ENCODE data around the gene MTUS2. TPM values are rescaled to one million over a fixed set of nuclear protein-coding genes. Genes with fewer than 3 reads are reported as not detected.
A peak's percentile ranks its signal among the peaks of the same experiment; 100 is the strongest.

MTUS2 gene
- total and polyA plus RNA-seq, 9 of the 15 experiments (the other 6 are each of a cell fraction or from before 2014, with no cell fraction given): 0.01 to 0.28 (median 0.06) TPM; not detected in 1

DNA sequence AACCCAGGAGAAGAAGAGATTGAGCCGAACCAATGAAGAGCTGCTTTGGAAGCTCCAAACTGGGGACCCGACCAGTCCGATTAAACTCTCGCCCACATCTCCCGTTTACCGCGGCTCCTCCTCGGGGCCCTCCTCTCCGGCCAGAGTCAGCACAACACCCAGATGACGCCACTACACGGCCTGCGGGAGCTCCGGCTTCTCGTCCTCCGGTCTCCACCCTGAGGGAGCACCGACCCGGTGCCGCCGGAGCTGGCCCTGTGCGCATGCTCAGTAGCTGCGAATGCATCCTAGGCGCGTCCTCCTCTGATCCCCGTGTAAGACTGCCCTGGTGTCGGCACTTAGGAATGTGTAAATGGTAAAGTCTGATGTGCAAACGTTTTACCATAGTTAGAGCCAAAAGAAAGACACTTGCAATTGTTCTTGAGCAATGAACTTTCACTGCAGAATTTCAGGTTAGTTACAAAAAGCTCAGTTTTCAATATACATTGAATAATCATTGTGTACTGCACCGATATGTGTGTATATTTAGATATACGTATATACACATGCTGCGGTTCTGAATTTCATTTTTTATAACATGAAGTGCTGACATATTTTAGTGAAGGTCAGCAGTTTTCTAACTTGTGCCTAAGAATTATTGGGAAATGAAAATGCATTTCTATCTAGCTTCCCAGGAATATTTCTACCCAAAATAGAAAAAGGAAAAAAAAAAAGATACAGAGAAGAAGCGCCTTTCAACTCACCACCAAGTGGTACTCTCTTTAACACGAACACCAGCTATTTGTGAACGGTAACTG, 683.1 kb downstream of the MTUS2 start:
- peak; percentile 65 to 72 for TF ChIP-seq NRF1 (conservative IDR thresholded peaks at IDR 0.05 in 1 of 2, IDR thresholded peaks at IDR 0.05 in 1 of 2)
- TF ChIP-seq ZSCAN29 (IDR thresholded peaks at IDR 0.05): no peak
- peak; percentile 13; the same call in 1 of the 2 replicates for TF ChIP-seq ZNF316 (IDR thresholded peaks at IDR 0.05)
- TF ChIP-seq, protein P1, sequence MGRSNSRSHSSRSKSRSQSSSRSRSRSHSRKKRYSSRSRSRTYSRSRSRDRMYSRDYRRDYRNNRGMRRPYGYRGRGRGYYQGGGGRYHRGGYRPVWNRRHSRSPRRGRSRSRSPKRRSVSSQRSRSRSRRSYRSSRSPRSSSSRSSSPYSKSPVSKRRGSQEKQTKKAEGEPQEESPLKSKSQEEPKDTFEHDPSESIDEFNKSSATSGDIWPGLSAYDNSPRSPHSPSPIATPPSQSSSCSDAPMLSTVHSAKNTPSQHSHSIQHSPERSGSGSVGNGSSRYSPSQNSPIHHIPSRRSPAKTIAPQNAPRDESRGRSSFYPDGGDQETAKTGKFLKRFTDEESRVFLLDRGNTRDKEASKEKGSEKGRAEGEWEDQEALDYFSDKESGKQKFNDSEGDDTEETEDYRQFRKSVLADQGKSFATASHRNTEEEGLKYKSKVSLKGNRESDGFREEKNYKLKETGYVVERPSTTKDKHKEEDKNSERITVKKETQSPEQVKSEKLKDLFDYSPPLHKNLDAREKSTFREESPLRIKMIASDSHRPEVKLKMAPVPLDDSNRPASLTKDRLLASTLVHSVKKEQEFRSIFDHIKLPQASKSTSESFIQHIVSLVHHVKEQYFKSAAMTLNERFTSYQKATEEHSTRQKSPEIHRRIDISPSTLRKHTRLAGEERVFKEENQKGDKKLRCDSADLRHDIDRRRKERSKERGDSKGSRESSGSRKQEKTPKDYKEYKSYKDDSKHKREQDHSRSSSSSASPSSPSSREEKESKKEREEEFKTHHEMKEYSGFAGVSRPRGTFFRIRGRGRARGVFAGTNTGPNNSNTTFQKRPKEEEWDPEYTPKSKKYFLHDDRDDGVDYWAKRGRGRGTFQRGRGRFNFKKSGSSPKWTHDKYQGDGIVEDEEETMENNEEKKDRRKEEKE (IDR thresholded peaks at IDR 0.05; ENCODE audit: borderline replicate concordance in 1 of 2, control insufficient read depth in 1 of 2, low read depth in 2 of 2, low read length in 1 of 2): no peak
- Histone ChIP-seq H2AFZ (ENCODE audit: low read depth, low read length) (no peak overlapping the region), H3K4me3 (no peak overlapping the region), H3K9me1 (ENCODE audit: control insufficient read depth, insufficient read depth, low read length) (no peaks in the 10 kb centered on the region), H3K27ac (ENCODE audit: extremely low read depth, low read depth, low read length) (no peak overlapping the region), H3K36me3 (ENCODE audit: control insufficient read depth, insufficient read depth, low read length) (no peaks in the 10 kb centered on the region), H3K4me2 (ENCODE audit: insufficient read depth, low read length) (no peak overlapping the region), H3K4me1 (replicated peaks in 1 of 2; ENCODE audit: control insufficient read depth in 2 of 2, insufficient read depth in 2 of 2, low read length in 2 of 2) (peaks cover 0 to 4% of the 10 kb centered on the region in 2 experiments; a peak in 1 of 5 replicates), H3K27me3 (ENCODE audit: control insufficient read depth in 2 of 2, insufficient read depth in 2 of 2, low read length in 2 of 2) (peaks cover 2 to 53% of the 10 kb centered on the region in 2 experiments; a peak in 3 of 5 replicates), H3K9ac (ENCODE audit: insufficient read depth in 1 of 2, low read depth in 2 of 2, low read length in 2 of 2) (no peak overlapping the region), H3K9me3 (replicated peaks; ENCODE audit: control insufficient read depth, insufficient read depth, low read depth, low read length) (no peaks in the 10 kb centered on the region), H3K79me2 (ENCODE audit: control insufficient read depth, insufficient read depth, low read length) (no peaks in the 10 kb centered on the region), H4K20me1 (replicated peaks; ENCODE audit: control insufficient read depth, insufficient read depth, low read length) (peaks cover 6% of the 10 kb centered on the region)
- CTCF ChIA-PET (ENCODE audit: low intra/inter-chr PET ratio): no interaction called here
- intact Hi-C loops (cut with micrococcal nuclease): no loop called here
- POLR2A ChIA-PET: interaction anchor here (0.6 to 0.7 kb wide), 2 partner anchors 227 to 248 kb away, joined by 3 read pairs; no protein-coding TSS in a partner anchor
- no TSS peak for BruUV-seq (replicated peaks)
- DNase-seq (ENCODE audit: extremely low read depth in 1 of 4, low spot score in 3 of 4) (peak; percentile 9 to 41 (median 20)), FAIRE-seq (no peak), ATAC-seq (peak; percentile 25; the same call in 1 of the 3 replicates)
- WGBS (ENCODE audit: insufficient coverage, low coverage, missing lambda C conversion rate): 26% methylated on average over 17 of the region's 32 CpGs
- in situ Hi-C loops (cut with MboI): no loop called here

All from K562 (cell line).